Brain microvascular endothelial cell (primary cell): ENCODE results near the gene F3.

Experiments
- DNase-seq: peaks from one replicate; pipeline ENCODE4 v3.0.0-alpha.2; 2020
- H3K27ac ChIP-seq: fragments of 250-450 bp; sonication (Bioruptor Pico); 2 replicates; pipeline ENCODE4 v1.5.1; 2020; ENCODE audit warnings: mild to moderate bottlenecking, moderate library complexity
- H3K27me3 ChIP-seq: fragments of 250-450 bp; sonication (Bioruptor Pico); replicated peaks from 2 replicates; pipeline ENCODE4 v1.5.1; 2020; ENCODE audit warnings: mild to moderate bottlenecking
- H3K36me3 ChIP-seq: fragments of 250-450 bp; sonication (Bioruptor Pico); replicated peaks from 2 replicates; pipeline ENCODE4 v1.5.1; 2020; ENCODE audit warnings: mild to moderate bottlenecking
- H3K4me3 ChIP-seq: 2 replicates; pipeline ENCODE4 v1.5.1; 2011; ENCODE audit warnings: low read depth, mild to moderate bottlenecking, control low read depth, low read length, moderate library complexity
- in situ Hi-C: cut with HindIII; loops from 2 replicates; pipeline ENCODE4 v1.10.0; 2017; ENCODE audit warnings: low sequenced_read_pairs, low pct_ligation_motif_present
- TF ChIP-seq, protein P1 (sequence below): IDR thresholded peaks from 2 replicates; pipeline ENCODE4 v1.5.1; 2011; ENCODE audit warnings: low read depth, mild to moderate bottlenecking, moderate library complexity, low read length, control low read depth, inconsistent platforms; ENCODE audit errors: missing control alignments

The F3 gene

DNA sequence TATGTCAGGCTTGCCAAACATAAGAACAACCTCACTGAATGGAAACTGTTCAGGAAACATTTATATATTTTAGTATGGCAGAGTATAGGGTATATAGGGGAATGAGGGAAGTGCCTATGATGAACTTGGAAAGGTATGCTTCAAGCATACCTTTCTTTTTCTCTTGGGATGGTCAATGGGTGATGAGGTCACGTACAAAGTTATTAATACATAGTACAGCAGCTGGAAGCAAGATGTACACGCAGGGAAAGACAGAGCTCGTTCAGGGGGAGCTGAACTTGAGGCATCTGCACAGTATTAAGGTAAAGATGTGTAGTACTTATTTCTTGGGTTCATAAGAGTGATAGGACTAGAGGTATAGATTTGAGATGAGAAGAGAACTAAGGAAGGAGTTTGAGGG, 61.9 kb downstream of the F3 start:
- in situ Hi-C loops, result no loop called here
- H3K27ac ChIP-seq, result no peak overlapping the region
- H3K27me3 ChIP-seq, result no peaks in the 10 kb centered on the region
- no peak overlapping the region for H3K4me3 ChIP-seq
- TF ChIP-seq, protein P1, sequence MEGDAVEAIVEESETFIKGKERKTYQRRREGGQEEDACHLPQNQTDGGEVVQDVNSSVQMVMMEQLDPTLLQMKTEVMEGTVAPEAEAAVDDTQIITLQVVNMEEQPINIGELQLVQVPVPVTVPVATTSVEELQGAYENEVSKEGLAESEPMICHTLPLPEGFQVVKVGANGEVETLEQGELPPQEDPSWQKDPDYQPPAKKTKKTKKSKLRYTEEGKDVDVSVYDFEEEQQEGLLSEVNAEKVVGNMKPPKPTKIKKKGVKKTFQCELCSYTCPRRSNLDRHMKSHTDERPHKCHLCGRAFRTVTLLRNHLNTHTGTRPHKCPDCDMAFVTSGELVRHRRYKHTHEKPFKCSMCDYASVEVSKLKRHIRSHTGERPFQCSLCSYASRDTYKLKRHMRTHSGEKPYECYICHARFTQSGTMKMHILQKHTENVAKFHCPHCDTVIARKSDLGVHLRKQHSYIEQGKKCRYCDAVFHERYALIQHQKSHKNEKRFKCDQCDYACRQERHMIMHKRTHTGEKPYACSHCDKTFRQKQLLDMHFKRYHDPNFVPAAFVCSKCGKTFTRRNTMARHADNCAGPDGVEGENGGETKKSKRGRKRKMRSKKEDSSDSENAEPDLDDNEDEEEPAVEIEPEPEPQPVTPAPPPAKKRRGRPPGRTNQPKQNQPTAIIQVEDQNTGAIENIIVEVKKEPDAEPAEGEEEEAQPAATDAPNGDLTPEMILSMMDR, result no peak
- no peak for DNase-seq
- H3K36me3 ChIP-seq, result peaks cover 2% of the 10 kb centered on the region
